Left renal pelvis (tissue), 4 donors: ENCODE measurements around the gene NACC2. TPM values are rescaled to one million over a fixed set of nuclear protein-coding genes. Genes with fewer than 3 reads are reported as not detected.
"Not testable (repeated sequence)": the region's sequence is repeated elsewhere in the genome, so short reads cannot be mapped to it uniquely, and the experiment has no call there.

Source experiments
- DNase-seq, 4 donors: peaks; one replicate each; pipeline ENCODE4 v3.0.0-alpha.2; 2013; ENCODE audit warnings: low read depth in 4 of 4, low spot score in 3 of 4
- polyA plus RNA-seq, 4 donors: library from polyadenylated mRNA; unstranded; fragments of 120-200 nt; gene quantifications; one replicate each; pipeline ENCODE4 v1.2.1, GENCODE V29; 2013; ENCODE audit not compliant: insufficient read length in 4 of 4

NACC2 gene
- polyA plus RNA-seq, 4 donors: 5.3 to 9.4 (median 7.4) TPM

DNA sequence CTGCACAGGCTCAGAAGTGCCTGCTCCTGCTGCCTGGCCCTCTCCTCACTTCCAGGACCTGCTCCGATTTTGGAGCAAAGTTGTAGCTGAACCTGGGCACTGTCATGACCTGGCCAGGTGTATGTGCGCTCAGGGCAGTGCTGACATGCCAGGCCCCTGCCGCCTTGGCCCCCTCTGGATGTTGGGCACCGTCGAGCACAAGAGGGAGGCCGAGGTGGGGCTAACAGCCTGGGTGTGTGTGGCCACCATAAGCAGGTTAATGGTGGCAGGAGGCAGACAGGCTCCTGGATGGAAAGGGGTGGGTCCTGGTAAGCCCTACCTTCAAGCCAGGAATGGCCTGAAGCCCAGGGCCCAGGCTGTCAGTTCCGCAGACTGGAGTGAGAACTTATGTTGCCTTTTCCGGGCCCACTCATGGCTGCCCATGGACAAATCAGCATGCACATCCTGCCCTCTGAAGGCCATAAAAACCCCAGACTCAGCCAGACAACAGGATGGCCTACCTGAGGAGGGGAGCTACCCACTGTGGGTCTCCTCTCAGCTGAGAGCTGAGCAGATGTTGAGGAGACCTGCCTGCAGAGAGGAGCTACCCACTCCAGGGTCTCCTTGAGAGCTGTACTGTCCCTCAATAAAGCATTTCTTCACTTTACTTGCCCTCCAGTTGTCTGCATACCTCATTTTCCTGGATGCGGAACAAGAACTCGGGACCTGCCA, 66.2 kb downstream of the NACC2 start:
- no peak for DNase-seq

DNA sequence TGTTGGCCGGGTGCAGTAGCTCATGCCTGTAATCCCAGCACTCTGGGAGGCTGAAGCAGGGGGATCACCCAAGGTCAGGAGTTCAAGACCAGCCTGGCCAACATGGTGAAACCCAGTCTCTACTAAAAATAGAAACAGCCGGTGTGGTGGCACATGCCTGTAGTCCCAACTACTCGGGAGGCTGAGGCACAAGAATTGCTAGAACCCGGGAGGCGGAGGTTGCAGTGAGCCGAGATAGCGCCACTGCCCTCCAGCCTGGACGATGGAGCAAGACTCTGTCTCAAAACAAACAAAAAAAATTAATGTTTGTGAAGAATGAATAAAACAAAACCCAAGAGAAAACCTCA, 68.2 kb downstream of the NACC2 start:
- DNase-seq: not testable (repeated sequence)

DNA sequence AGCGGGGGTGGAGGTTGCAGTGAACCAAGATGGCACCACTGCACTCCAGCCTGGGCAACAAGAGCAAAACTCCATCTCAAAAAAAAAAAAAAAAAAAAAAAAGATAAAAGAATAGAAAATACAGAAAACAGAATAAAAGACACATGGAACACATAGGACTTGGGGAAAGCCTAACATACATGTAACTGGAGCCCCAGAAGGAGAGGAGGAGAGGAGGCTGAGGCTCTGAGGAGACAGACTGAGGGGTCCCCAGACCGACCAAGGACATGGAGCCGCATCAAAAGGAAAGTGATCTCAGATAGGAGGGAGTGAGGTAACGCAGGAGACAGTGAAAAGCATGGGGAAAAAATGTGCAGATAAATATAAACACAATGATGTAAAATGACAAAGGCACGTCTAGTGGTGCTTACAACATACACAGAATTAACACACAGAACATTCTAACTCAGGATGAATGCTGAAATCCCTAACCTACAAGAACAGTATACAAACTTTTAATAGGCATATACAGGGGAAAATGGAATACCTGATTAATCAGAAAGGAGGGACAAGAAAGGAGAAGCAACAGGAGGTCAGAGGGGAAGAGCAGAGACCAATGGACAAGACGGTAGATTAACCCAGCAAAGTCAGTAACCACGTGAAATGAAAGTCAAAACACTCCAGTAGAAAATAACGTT, 68.7 kb downstream of the NACC2 start:
- DNase-seq: no peak

DNA sequence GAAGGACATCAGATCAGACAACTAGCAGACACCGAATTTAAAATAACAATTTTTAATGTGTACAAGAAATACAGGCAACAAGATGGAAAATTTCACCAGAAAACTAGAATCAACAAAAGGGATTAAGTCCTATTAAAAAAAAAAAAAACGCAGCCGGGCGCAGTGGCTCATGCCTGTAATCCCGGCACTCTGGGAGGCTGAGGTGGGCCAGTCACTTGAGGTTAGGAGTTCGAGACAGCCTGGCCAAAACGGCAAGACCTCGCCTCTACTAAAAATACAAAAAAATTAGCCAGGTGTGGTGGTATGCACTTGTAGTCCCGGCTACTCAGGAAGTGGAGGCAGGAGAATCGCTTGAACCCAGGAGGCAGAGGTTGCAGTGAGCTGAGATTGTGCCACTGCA, 69.6 kb downstream of the NACC2 start:
- no peak for DNase-seq

DNA sequence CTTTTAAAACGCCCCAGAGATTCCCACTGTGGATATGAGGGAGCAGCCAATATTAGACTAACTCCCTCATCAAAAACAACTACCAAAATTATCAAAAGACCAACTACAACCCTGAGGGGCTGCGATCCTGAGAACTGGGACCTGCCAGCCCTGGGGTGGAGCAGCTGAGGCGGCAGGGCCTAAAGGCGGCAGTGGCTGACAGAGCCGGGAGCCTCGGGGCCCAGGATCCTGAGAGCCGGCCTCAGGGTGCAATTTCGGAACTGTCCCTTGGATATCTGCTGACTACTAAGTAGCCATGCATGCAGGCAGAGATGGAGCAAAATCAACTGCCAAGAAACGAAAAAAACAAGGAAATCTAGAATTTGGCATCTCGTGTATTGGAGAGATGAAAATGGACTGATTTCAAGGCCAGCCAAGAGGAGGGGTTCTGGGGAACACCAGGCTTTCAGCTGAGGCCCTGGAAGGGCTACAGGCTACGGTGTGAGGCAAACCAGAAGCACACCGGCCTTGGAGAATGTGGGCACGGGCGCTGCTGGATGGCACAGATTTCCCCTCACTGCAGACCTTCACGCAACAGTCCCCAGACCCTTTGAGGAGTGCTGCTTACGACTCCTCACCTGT, 70.3 kb downstream of the NACC2 start:
- DNase-seq: no peak

DNA sequence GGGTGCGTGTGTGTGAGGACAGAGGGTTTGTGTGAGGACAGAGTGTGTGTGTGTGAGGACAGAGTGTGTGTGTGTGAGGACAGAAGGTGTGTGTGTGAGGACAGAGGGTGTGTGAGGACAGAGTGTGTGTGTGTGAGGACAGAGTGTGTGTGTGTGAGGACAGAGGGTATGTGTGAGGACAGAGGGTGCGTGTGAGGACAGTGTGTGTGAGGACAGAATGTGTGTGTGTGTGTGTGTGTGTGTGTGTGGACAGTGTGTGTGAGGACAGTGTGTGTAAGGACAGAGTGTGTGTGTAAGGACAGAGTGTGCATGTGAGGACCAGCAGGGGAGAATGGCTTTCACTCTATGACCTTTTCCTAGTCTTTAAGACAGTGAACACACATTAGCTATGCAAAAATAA, 70.8 kb downstream of the NACC2 start:
- no peak for DNase-seq

DNA sequence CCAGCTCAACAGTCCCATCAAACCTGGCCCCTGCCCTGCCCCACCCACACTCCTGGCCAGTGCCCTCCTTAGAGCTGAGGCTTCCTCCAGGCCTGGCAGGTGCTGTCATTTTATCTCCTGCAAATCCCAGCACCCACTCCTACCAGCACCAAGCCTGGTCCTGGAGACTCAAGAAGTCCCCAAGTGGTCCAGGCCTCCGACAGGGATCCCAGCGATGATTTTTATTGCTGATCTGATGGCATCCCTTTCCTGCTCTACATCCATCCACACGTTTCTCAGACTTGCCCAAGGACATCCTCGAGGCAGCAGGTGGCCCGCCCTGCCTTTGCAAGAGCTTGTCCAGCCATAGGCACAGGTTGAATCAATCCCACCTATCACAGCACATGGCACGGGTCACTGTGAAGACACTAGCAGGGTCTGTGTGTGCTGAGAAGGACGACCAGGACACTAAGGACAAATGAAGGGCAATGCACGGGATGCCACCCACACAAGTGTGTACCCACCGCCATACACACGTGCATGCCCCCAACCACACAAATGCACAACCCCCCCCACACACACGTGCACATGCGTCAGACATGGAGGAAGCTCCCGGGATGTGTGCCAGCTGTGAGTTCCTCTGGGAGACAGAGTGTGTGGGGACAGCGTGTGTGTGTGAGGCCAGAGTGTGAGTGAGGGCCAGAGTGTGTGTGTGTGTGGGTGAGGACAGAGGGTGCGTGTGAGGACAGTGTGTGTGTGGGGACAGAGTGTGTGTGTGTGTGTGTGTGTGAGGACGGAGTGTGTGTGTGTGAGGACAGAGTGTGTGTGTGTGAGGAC, 71.5 kb downstream of the NACC2 start:
- no peak for DNase-seq

DNA sequence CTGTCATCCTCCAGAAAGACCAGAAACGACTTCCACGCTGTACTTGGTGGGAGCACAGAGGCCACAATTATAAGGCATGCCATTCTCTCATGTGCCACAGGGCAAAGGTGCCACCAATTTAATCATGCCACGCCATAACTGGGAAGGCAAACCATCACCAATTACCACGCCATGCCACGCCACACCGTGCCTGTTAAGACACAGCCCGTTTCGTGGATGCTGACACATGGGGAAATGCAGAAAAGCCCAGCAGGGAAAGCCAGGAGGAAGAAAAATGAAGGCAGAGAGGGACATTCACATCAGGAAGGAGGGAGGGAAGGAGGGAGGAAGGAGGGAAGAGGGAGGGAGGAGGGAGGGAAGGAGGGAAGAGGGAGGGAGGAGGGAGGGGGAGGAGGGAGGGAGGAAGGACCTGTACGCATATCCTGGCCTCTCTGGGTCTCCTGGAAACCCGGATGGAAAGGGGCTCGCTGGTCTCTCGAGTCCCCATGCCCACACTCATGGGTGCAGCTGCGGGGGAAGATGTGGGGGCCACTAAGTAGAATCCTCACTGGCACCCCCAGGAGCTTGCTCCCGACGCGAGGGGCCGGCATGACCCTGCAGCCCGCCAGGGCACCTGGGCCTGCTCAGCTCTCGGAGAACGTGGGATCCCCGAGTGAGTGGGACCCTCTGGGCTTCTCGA, 72.2 kb downstream of the NACC2 start:
- DNase-seq: no peak

DNA sequence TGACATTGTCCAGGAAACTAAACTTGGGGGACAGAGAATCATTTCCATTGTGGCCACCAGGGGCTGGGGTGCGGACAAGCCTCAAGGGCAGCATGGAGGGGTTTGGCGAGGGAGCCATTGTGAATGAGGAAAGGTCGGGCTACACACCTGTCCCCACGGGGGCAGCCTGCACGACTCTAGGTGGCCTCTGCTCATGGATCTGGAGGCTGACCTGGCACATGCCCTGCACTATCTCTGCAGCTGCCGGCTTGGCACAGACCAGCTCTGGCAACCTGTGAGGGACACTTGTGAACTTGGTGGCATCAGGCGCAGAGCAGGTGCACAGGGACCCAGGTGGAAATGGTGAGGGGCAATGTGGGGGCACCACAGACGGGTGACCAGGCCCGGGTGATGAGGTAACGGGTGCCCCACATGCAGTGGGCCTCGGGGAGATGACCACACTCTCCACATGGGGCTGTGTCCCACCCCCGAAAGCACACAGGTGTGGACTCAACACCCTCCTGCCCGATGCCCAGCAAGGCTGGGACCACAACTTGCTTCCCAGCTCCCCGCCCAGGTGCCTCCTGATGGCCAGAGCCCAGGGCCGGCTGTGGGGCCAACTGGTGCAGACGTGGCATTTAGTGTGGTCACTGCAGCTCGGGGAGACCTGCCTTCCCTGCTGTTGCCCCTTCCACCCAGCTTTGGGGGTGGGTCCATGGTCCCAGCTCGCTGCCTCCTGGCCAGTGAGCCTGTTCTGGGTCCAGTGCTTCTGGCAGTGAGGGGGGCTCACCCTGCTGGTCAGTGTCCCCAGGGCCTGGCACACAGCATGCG, 73.0 kb downstream of the NACC2 start:
- no peak for DNase-seq

DNA sequence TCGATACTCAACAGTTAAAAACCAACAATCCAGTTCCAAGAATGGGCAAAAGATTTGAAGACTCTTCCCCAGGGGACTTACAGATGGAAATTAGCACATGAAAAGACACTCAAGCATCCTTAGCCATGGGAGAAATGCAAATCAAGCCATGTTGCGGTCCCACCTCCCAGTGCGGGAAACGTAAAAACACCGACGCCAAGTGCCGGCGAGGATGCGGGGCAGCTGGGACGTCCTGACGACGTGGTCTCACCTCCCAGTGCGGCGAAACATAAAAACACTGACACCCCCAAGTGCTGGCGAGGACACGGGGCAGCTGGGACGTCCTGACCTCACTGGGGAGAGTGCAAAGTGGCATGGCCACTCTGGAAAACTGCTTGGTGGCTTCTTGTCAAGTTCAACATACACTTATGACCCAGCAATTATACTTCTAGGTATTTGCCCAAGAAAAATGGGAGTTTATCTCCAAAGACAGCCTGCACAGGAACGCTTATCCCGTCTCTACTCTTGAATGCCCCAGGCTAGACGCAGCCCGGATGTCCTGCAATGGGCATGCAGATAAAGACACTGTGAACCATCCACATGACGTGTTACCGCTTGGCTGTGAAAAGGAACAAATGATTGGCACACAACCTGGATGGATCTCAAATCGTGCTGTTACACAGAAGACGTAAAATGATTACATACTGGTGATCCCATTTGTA, 73.8 kb downstream of the NACC2 start:
- no peak for DNase-seq

DNA sequence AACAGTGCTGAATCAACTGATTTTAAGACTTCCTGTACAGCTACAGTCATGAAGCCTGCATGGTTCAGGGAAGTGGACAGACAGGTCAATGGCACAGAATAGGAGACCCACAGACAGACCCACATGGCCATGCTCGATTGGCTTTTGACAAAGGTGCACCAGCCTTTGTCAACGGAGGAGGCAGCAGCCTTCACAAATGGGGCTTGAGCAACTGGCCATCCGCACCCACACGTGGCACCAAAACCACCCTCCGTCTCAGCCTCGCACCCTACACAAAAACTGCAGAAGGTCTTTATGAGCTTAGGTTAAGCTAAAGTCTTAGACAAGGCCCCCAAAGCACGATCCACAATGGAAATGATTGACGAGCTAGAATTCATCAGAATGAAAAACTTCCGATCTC, 74.4 kb downstream of the NACC2 start:
- DNase-seq: no peak

DNA sequence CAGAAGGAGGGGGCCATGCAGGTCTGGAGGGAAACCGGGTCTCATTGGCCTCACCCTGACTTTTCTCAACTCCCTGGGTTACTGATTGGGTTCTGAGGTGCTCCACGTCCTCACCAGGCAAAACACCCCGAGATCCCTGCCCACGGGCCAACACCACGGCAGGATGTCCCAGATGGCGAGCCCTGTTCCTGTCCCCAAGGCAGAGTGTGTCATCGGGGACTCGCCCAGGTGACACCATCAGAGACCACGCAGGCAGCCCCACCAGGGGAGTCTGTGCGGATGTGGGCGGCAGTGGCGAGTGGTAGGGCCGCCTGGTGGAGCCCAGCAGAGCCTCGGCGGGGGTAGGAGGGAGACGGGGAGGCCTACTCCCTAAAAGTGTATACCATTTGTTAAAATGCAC, 74.9 kb downstream of the NACC2 start:
- no peak for DNase-seq

DNA sequence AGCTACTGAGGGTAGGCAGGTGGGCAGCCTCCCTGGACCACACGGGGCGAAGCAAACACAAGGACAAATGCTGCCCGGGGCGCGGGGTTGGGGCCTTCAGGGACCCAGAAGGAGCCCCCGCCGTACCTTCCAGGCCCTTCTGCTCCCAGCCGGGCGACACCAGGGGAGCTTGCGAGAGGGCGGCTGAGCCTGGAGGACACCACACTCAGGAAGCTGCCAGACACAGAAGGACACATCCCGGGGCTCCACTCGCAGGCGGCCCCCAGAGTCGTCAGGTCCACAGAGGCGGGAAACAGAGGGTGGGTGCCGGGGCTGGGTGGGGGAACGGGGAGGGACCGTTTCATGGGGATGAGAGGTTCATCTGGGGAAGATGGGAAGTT, 75.4 kb downstream of the NACC2 start:
- no peak for DNase-seq

DNA sequence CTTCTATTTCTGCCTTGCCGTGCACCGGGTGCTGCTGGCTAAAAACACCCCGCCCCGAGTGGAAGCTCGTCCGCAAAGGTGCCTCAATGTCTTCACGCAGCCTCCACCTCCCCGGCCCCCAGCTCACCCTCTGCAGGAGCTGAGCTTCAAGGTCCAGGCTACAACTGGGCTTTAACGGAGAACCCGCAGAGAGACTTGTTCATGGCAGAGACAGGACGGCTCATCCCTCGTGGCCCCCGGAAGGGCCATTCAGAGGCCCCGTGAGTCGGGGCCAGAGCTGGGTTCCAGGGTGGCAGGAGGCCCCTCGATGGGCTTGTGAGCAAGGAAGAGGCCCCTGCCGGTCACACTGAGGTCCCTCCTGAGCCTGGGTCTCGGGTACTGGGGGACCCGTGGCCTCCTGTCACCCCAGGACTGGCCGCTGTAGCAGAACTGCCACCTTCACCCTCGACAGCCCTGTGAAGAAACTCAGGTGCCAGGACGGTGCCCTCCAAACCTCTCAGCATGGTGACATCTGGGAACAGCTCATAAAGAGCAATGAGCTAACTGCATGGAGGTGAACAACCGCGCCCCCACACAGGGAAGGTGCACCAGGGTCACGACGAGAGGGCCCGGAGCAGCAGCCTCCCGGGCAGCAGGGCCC, 75.9 kb downstream of the NACC2 start:
- no peak for DNase-seq

DNA sequence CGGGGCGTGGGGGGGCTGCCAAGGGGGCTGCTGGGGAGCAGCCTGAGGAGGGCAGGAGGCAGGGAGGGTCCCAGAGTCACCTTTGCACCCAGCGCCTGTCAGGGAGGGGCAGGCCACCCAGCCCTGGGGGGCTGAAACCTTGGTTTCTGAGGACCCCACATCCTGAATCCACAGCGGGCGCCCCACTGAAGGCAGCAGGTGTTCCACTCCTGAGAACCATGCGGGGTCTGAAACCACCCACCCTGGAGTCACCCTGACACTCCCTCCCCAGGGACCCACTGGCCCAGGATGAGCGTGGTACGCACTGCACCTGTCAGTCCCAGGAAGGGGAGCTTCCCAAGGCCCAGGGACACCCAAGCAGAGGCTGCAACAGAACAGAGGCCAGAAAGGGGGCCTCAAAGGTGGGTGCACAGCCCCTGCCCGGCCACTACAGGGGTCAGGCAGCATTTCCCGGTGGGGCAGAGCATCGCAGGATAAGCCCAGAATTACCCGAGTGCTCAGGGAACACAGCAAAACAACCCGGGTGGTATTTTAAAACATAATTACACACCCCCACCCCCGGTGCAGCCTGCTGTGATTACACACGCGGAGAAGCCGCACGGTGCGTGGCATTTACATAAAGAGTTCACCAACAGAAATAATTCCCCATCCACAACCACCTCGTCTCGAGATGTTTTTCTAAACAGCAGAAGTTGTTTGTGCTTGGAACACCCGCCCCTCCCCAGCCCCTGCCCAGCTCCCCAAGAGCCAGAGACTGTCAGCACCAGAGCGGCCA, 76.6 kb downstream of the NACC2 start:
- DNase-seq: no peak

DNA sequence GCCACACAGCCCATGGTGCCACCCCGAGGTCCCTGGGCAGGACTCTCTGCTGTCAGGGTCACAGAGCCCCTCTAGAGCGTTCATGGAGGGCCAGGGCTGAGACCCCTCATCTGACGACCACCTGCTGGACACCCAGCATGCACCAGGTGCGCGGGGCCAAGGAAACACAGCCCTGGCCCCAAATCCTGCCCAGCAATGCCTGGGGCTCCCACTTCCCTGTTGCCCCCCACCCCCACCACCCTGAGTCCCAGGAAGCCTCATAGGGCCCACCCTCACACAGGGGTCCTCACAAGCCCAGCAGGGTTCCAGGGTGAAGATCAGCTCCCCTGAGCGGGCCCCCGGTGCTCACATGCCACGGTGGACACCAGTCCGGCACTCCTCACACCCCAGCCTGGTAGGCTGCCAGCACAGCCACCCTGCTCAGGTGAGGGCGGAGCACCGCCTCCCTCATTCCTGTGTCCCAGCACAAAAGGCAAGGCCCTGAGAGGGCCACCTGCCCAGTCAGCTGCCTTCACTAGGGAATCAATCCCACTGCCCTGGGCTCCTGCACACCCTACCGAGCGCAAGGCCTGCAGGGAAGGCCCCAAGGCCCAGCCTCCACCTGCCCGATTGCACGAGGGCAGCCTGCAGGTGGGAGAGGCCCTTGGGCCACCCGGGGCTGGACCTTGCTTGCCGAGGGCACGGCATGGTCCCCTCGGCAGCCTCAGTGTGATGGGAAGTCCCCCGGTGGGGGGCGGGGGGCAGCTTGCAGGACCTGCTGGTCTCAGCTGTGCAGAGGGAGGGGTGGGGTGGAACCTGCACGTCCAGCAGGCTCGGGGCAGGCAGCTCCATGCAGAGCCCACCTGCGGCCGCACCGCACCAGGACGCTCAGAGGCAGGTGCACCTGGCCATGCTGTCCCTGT, 77.5 kb downstream of the NACC2 start:
- DNase-seq: no peak
